Upper lobe of left lung (tissue), 6 donors: ENCODE measurements around the gene AXIN1. TPM values are rescaled to one million over a fixed set of nuclear protein-coding genes. Genes with fewer than 3 reads are reported as not detected.
A peak's percentile ranks its signal among the peaks of the same experiment; 100 is the strongest.

Experiments
- ATAC-seq, 2 donors: fragments of 200-7000 bp; cut with Tn5 transposase; one replicate each; pipeline ENCODE4 v1.9.1; 2022; ENCODE audit warnings: mild to moderate bottlenecking in 2 of 2, moderate library complexity in 2 of 2; ENCODE audit not compliant: low FRiP score in 2 of 2
- DNase-seq, 2 donors: peaks; one replicate each; pipeline ENCODE4 v3.0.0-alpha.2; 2019 to 2020
- H3K27ac ChIP-seq, 4 donors: fragments of 200-600 bp; sonication (generic); one replicate each; pipeline ENCODE4 v1.5.1; 2016 to 2019
- H3K27me3 ChIP-seq, 4 donors: fragments of 200-600 bp; sonication (generic); one replicate each; pipeline ENCODE4 v1.5.1; 2017 to 2019
- H3K36me3 ChIP-seq, 4 donors: fragments of 200-600 bp; sonication (generic); one replicate each; pipeline ENCODE4 v1.5.1; 2016 to 2019
- H3K4me1 ChIP-seq, 4 donors: fragments of 200-600 bp; sonication (generic); one replicate each; pipeline ENCODE4 v1.5.1; 2018 to 2019
- H3K4me3 ChIP-seq, 4 donors: fragments of 200-600 bp; sonication (generic); one replicate each; pipeline ENCODE4 v1.5.1; 2017 to 2019; ENCODE audit warnings: mild to moderate bottlenecking in 2 of 4, moderate library complexity in 1 of 4
- H3K9me3 ChIP-seq, 4 donors: fragments of 200-600 bp; sonication (generic); one replicate each; pipeline ENCODE4 v1.5.1; 2018 to 2019
- EP300 ChIP-seq, 4 donors: sonication (generic); formaldehyde crosslinking; IDR thresholded peaks; one replicate each; pipeline ENCODE4 v1.5.1; 2017; ENCODE audit warnings: antibody characterized with exemption in 4 of 4, control low read depth in 2 of 4
- POLR2A ChIP-seq, 4 donors: fragments of 450-650 bp; IDR thresholded peaks; one replicate each; pipeline ENCODE4 v1.5.1; 2016 to 2017; ENCODE audit warnings: antibody characterized with exemption in 4 of 4, mild to moderate bottlenecking in 2 of 4
- POLR2AphosphoS5 ChIP-seq, 2 donors: sonication (generic); formaldehyde crosslinking; IDR thresholded peaks; one replicate each; pipeline ENCODE4 v1.5.1; 2017; ENCODE audit warnings: antibody characterized with exemption in 2 of 2
- WGBS, 2 donors: methylation state at CpG; one replicate each; pipeline ENCODE4 v1.1.5; 2017 to 2018; 5-methylcytosine and 5-hydroxymethylcytosine counted together
- total RNA-seq, 6 donors: library from RNA; depleted of rRNA in 4 of 6; stranded (reverse); fragments of >200 nt in 4 of 6; gene quantifications; one replicate each; pipeline versions ENCODE4 v1.1.0 to v1.2.1, GENCODE V29; 2016 to 2021
- TF ChIP-seq, protein P1 (sequence below), 6 experiments: fragments of 450-650 bp in 4 of 6; fragments of 200-600 bp in 2 of 6; sonication (generic) in 2 of 6; IDR thresholded peaks; one replicate each; pipeline ENCODE4 v1.5.1; 2016 to 2019; ENCODE audit warnings: antibody characterized with exemption in 6 of 6
- donor health status: DM: no; HTN: no; CAD: no; lungs with moderate emphysema.
- donor health status: DM: no; HTN: yes; CAD: no; lungs with severe emphysema.

The AXIN1 gene
- total RNA-seq, 6 donors from 2014 or later = 26.8 to 45.9 (median 31.9) TPM

- WGBS, 2 donors = 72 to 78% methylated on average over 6 to 10 of the region's 10 CpGs
- Histone ChIP-seq H3K4me3 (no peak overlapping the region), H3K27me3 (no peaks in the 10 kb centered on the region), H3K9me3 (no peaks in the 10 kb centered on the region), H3K4me1 (peaks cover 7 to 29% (median 14%) of the 10 kb centered on the region in 4 donors), H3K27ac (no peak overlapping the region), H3K36me3 (peaks cover 0 to 6% (median 0%) of the 10 kb centered on the region in 4 donors)
- TF ChIP-seq POLR2AphosphoS5 (IDR thresholded peaks at IDR 0.05) (no peak), EP300 (IDR thresholded peaks at IDR 0.05) (no peak), POLR2A (IDR thresholded peaks at IDR 0.05) (no peak)
- TF ChIP-seq, protein P1, sequence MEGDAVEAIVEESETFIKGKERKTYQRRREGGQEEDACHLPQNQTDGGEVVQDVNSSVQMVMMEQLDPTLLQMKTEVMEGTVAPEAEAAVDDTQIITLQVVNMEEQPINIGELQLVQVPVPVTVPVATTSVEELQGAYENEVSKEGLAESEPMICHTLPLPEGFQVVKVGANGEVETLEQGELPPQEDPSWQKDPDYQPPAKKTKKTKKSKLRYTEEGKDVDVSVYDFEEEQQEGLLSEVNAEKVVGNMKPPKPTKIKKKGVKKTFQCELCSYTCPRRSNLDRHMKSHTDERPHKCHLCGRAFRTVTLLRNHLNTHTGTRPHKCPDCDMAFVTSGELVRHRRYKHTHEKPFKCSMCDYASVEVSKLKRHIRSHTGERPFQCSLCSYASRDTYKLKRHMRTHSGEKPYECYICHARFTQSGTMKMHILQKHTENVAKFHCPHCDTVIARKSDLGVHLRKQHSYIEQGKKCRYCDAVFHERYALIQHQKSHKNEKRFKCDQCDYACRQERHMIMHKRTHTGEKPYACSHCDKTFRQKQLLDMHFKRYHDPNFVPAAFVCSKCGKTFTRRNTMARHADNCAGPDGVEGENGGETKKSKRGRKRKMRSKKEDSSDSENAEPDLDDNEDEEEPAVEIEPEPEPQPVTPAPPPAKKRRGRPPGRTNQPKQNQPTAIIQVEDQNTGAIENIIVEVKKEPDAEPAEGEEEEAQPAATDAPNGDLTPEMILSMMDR (IDR thresholded peaks at IDR 0.05) = no peak
- no peak for ATAC-seq
- peak in 1 of 2 donors; percentile 78 for DNase-seq
Observed at GRCh38 chr16:354971-355461, 2.5 kb upstream of the AXIN1 start.

DNA sequence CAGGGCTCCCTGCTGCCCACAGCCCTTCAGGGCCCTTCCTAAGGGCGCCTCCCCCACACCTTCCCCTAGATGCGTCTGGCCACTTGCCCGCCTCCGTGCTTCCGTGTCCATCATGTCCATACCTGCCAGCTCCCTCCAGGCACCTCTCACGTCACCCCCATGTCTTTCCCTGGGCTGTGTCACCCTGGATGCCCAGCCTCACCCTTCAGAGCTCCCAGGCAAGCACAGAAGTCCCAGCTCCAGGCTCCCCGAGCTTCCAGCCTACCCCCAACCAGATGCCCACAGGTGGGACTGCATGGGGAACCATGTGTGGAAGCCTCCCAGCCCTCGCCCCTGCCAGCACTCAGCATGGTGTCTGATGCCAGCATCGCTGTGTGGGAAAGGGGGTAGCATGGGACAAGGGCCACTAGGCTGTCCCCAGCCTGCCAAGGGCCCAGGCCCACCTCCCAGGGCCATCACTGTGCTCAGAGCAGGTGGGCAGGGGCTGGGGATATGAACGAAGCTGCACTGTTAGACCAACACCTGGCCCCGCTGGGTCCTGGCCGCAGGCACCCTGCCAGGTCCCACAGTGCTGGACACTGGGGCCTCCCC lies 1.9 kb upstream of the AXIN1 start:
- WGBS, 2 donors = 89 to 95% methylated on average over 9 to 11 of the region's 12 CpGs
- Histone ChIP-seq H3K4me1 (peaks cover 7 to 29% (median 14%) of the 10 kb centered on the region in 4 donors), H3K9me3 (no peaks in the 10 kb centered on the region), H3K27ac (peak overlapping the region in 1 of 4 donors; percentile 89), H3K4me3 (no peak overlapping the region), H3K27me3 (no peaks in the 10 kb centered on the region), H3K36me3 (peaks cover 0 to 6% (median 0%) of the 10 kb centered on the region in 4 donors)
- ATAC-seq (no peak), DNase-seq (peak in 1 of 2 donors; percentile 81)
- TF ChIP-seq EP300 (IDR thresholded peaks at IDR 0.05) (no peak), POLR2AphosphoS5 (IDR thresholded peaks at IDR 0.05) (no peak), POLR2A (IDR thresholded peaks at IDR 0.05) (no peak)
- TF ChIP-seq, protein P1 (IDR thresholded peaks at IDR 0.05) = no peak

DNA sequence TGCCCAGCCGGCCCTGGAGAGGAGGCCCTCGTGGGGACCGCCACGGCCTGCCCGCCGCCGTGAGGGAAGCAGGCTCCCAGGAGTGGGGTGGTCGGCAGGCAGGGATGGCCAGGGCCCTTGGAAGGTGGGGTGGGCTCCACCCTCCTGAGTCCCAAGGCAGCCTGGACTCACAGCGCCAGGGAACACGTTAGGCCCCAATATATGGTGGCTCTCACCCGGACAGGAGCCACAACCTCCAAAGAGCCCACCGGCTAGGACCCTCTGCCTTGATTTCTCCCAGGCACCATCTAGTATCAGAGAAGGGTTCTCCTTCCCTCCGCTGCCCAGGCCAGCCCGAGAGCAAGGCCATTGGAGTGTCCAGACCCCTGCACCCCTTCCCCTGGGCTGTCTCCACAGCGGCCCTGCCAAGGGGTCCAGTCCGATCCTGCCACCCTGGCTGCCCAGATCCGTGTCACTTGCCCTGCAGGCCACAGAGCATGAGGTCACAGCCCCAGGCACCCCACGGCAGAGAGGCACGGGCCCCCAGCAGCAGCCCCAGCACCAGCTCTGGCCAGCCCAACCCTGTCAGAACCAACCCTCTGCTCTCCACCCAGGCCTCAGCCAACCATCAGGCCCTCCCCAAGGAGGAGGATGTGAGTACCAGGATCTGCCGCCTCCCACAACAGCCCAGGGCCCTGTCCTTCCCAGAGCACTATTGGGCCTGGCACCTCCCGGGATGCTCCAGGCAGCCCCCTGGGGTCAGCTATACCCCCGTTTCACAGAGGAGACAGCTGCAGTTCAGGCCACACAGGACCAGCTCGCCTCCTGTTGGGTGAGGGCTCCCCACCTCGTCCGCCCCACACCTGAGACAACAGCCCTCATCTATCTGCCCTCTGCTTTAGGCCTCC lies 1.1 kb upstream of the AXIN1 start:
- DNase-seq = no peak

GRCh38 chr16:351804-352520 lies 561 bp downstream of the AXIN1 start:
- Histone ChIP-seq H3K27ac (peak overlapping the region; percentile 63 to 89 (median 72)), H3K27me3 (no peaks in the 10 kb centered on the region), H3K4me3 (peak overlapping the region; percentile 71 to 90 (median 84)), H3K36me3 (peaks cover 0 to 6% (median 0%) of the 10 kb centered on the region in 4 donors), H3K4me1 (peaks cover 7 to 53% (median 14%) of the 10 kb centered on the region in 4 donors), H3K9me3 (no peaks in the 10 kb centered on the region)
- ATAC-seq = peak in 1 of 2 donors; percentile 0
- TF ChIP-seq POLR2A (IDR thresholded peaks at IDR 0.05) (no peak), EP300 (IDR thresholded peaks at IDR 0.05) (no peak), POLR2AphosphoS5 (IDR thresholded peaks at IDR 0.05) (no peak)
- TF ChIP-seq, protein P1 (IDR thresholded peaks at IDR 0.05) = no peak
- peak in 1 of 2 donors; percentile 93 for DNase-seq
- WGBS, 2 donors = 0 to 1% methylated on average over 4 to 23 of the region's 95 CpGs

More for the DNA sequence above, 1.1 kb upstream of the AXIN1 start:
- peaks cover 0 to 6% (median 0%) of the 10 kb centered on the region in 4 donors for H3K36me3 ChIP-seq
- ATAC-seq = no peak
- no peak for TF ChIP-seq EP300 (IDR thresholded peaks at IDR 0.05)
- no peak for TF ChIP-seq POLR2AphosphoS5 (IDR thresholded peaks at IDR 0.05)
- no peak for TF ChIP-seq POLR2A (IDR thresholded peaks at IDR 0.05)
- TF ChIP-seq, protein P1 (IDR thresholded peaks at IDR 0.05) = no peak
- H3K9me3 ChIP-seq = no peaks in the 10 kb centered on the region
- peak overlapping the region; percentile 27 to 89 (median 68) for H3K27ac ChIP-seq
- no peaks in the 10 kb centered on the region for H3K27me3 ChIP-seq
- peak overlapping the region in 3 of 4 donors; percentile 83 to 90 (median 84) for H3K4me3 ChIP-seq
- H3K4me1 ChIP-seq = peaks cover 7 to 37% (median 14%) of the 10 kb centered on the region in 4 donors
- 74 to 85% methylated on average over 7 to 18 of the region's 25 CpGs for WGBS, 2 donors
